A549 (cell line): Measurements from ENCODE around the gene SLC24A4. TPM values are rescaled to one million over a fixed set of nuclear protein-coding genes. Genes with fewer than 3 reads are reported as not detected.

ENCODE experiments used
- ATAC-seq, 2 experiments: fragments of 200-7000 bp in 1 of 2; fragments of >200 bp in 1 of 2; cut with Nextera tagmentation in 1 of 2; cut with Tn5 transposase in 1 of 2; 3 replicates each; pipeline versions ENCODE4 v1.8.0 to v1.9.1; 2018 to 2020; ENCODE audit warnings: mild to moderate bottlenecking in 1 of 2, moderate library complexity in 1 of 2
- CTCF ChIA-PET: fragments of 300-600 bp; sonication (Branson Sonifier 250); formaldehyde crosslinking; extraction: SDS; loops from one replicate; lab custom pipeline; 2021; ENCODE audit warnings: antibody characterized with exemption, inconsistent platforms; lab: Yijun Ruan, JAX
- POLR2A ChIA-PET: fragments of 350-600 bp; formaldehyde crosslinking; extraction: SDS; loops from one replicate; lab custom pipeline; 2021; ENCODE audit warnings: antibody characterized with exemption, inconsistent platforms; lab: Yijun Ruan, JAX
- DNase-seq, 2 experiments: peaks; one replicate each; pipeline versions ENCODE4 v3.0.0 to v3.0.0-alpha.2; 2011 to 2016; ENCODE audit warnings: low read depth in 1 of 2, low spot score in 1 of 2
- FAIRE-seq: peaks from 2 replicates; lab custom pipeline; 2011; peaks lifted over from hg19 to GRCh38; lab: Jason Lieb, UNC
- H3K27ac ChIP-seq, 2 experiments: fragments of >200 bp; sonication (Bioruptor Twin); formaldehyde crosslinking; 3 replicates each; pipeline ENCODE4 v1.5.1; 2016 to 2017
- H3K4me1 ChIP-seq: fragments of >200 bp; sonication (Bioruptor Twin); formaldehyde crosslinking; 3 replicates; pipeline ENCODE4 v1.6.1; 2016
- H3K4me2 ChIP-seq: fragments of >200 bp; sonication (Bioruptor Twin); formaldehyde crosslinking; 3 replicates; pipeline ENCODE4 v1.6.1; 2016
- H3K4me3 ChIP-seq: fragments of >200 bp; sonication (Bioruptor Twin); formaldehyde crosslinking; 3 replicates; pipeline ENCODE4 v1.5.1; 2016
- H3K9me3 ChIP-seq: fragments of >200 bp; sonication (Bioruptor Twin); formaldehyde crosslinking; 3 replicates; pipeline ENCODE4 v1.6.1; 2016
- ATOH8 ChIP-seq: fragments of 250-450 bp; sonication (Bioruptor Pico); IDR thresholded peaks from 2 replicates; pipeline ENCODE4 v1.5.0; 2020; ENCODE audit warnings: low read depth, mild to moderate bottlenecking, moderate library complexity
- CTCF ChIP-seq: fragments of >200 bp; sonication (Bioruptor Twin); formaldehyde crosslinking; IDR thresholded peaks from 3 replicates; pipeline ENCODE4 v1.5.1; 2016
- E2F6 ChIP-seq: IDR thresholded peaks from 2 replicates; pipeline ENCODE4 v1.6.1; 2012; ENCODE audit warnings: low read depth, borderline replicate concordance
- EHMT2 ChIP-seq: fragments of 200-600 bp; sonication (generic); IDR thresholded peaks from 2 replicates; pipeline ENCODE4 v1.6.1; 2016; ENCODE audit warnings: antibody characterized with exemption, low read depth, mild to moderate bottlenecking, moderate library complexity
- ESRRA ChIP-seq: fragments of 150-350 bp; IDR thresholded peaks from 2 replicates; pipeline ENCODE4 v1.6.1; 2014; ENCODE audit warnings: mild to moderate bottlenecking, low read length, borderline replicate concordance
- FOSB ChIP-seq: fragments of 250-450 bp; sonication (Bioruptor Pico); IDR thresholded peaks from 2 replicates; pipeline ENCODE4 v1.5.0; 2020; ENCODE audit warnings: mild to moderate bottlenecking, moderate library complexity
- HDAC2 ChIP-seq: fragments of 200-600 bp; sonication (generic); IDR thresholded peaks from 2 replicates; pipeline ENCODE4 v1.6.1; 2016
- HES2 ChIP-seq: fragments of >200 bp; sonication (Bioruptor Twin); formaldehyde crosslinking; IDR thresholded peaks from 2 replicates; pipeline ENCODE4 v1.6.1; 2016
- HOXB13 ChIP-seq: fragments of 250-450 bp; sonication (Bioruptor Pico); IDR thresholded peaks from 2 replicates; pipeline ENCODE4 v1.5.0; 2020; ENCODE audit warnings: low read depth, mild to moderate bottlenecking, moderate library complexity
- MYC ChIP-seq: IDR thresholded peaks from 2 replicates; pipeline ENCODE4 v1.6.1; 2012; ENCODE audit warnings: mild to moderate bottlenecking, inconsistent platforms, low read length, improper control_type of control experiment, borderline replicate concordance
- NFE2L2 ChIP-seq: fragments of 150-350 bp; conservative IDR thresholded peaks from 2 replicates; pipeline ENCODE4 v1.6.1; 2014; ENCODE audit warnings: low read length
- PHF8 ChIP-seq: fragments of 200-600 bp; sonication (generic); IDR thresholded peaks from 2 replicates; pipeline ENCODE4 v1.6.1; 2016; ENCODE audit warnings: low read depth, mild to moderate bottlenecking, antibody characterized with exemption, moderate library complexity, borderline replicate concordance
- POLR2A ChIP-seq: IDR thresholded peaks from 2 replicates; pipeline ENCODE4 v1.6.1; 2012; ENCODE audit warnings: mild to moderate bottlenecking, low read length
- RAD21 ChIP-seq, 2 experiments: fragments of >200 bp in 1 of 2; sonication (Bioruptor Twin) in 1 of 2; formaldehyde crosslinking in 1 of 2; IDR thresholded peaks in 1 of 2; conservative IDR thresholded peaks in 1 of 2; 2 replicates in 1 of 2; 3 replicates in 1 of 2; pipeline ENCODE4 v1.6.1; 2012 to 2018; ENCODE audit warnings: inconsistent platforms in 1 of 2
- RARB ChIP-seq: fragments of 250-450 bp; sonication (Bioruptor Pico); IDR thresholded peaks from 2 replicates; pipeline ENCODE4 v1.8.0; 2021; ENCODE audit warnings: mild to moderate bottlenecking, moderate library complexity
- RCOR1 ChIP-seq: fragments of 150-350 bp; IDR thresholded peaks from 2 replicates; pipeline ENCODE4 v1.6.1; 2014; ENCODE audit warnings: antibody characterized with exemption, low read length, low read depth
- SMC3 ChIP-seq: fragments of >200 bp; sonication (Bioruptor Twin); formaldehyde crosslinking; IDR thresholded peaks from 3 replicates; pipeline ENCODE4 v1.6.1; 2018; ENCODE audit warnings: inconsistent platforms
- TFCP2L1 ChIP-seq: fragments of 250-450 bp; sonication (Bioruptor Pico); IDR thresholded peaks from 2 replicates; pipeline ENCODE4 v1.5.0; 2021; ENCODE audit warnings: mild to moderate bottlenecking
- WGBS: methylation state at CpG from one replicate; pipeline ENCODE4 v1.1.6; 2017; ENCODE audit errors: missing lambda C conversion rate; 5-methylcytosine and 5-hydroxymethylcytosine counted together
- polyA plus RNA-seq, 4 experiments: library from polyadenylated mRNA; depleted of rRNA in 3 of 4; stranded (reverse); fragments of >200 nt; fragmentation: RNase III in 1 of 4; extraction: RNeasy Plus Mini Kit Qiagen cat#74134 plus additional on column Dnase treatment in 1 of 4; gene quantifications; 2 replicates in 3 of 4; 3 replicates in 1 of 4; pipeline ENCODE4 v1.2.3, GENCODE V29; 2011 to 2017
- TF ChIP-seq, protein P1 (sequence below): fragments of 450-650 bp; IDR thresholded peaks from 2 replicates; pipeline ENCODE4 v1.6.1; 2014; ENCODE audit warnings: antibody characterized with exemption

The SLC24A4 gene
- polyA plus RNA-seq, 2 of the 4 experiments (the other 2 are of a cell fraction): 0.05 to 0.19 TPM

- ChIA-PET POLR2A (no interaction called here), CTCF (interaction anchor here (0.5 to 3.0 kb wide), 5 partner anchors 12 to 325 kb away, joined by 3 to 15 read pairs (median 3); no protein-coding TSS in a partner anchor)
- no peaks in the 10 kb centered on the region for H3K9me3 ChIP-seq
- peak overlapping the region in 1 of 2 experiments; percentile 57; a peak in 4 of 6 replicates for H3K27ac ChIP-seq
- no peak for TF ChIP-seq FOSB (CRISPR knock-in tag)
- TF ChIP-seq, protein P1, sequence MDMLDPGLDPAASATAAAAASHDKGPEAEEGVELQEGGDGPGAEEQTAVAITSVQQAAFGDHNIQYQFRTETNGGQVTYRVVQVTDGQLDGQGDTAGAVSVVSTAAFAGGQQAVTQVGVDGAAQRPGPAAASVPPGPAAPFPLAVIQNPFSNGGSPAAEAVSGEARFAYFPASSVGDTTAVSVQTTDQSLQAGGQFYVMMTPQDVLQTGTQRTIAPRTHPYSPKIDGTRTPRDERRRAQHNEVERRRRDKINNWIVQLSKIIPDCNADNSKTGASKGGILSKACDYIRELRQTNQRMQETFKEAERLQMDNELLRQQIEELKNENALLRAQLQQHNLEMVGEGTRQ: no peak
- no peak for TF ChIP-seq TFCP2L1 (CRISPR knock-in tag)
- TF ChIP-seq ESRRA: no peak
- no peak for TF ChIP-seq MYC
- TF ChIP-seq HES2: no peak
- TF ChIP-seq HDAC2: no peak
- no peak for TF ChIP-seq EHMT2
- no peak for TF ChIP-seq E2F6
- TF ChIP-seq ATOH8 (CRISPR knock-in tag): no peak
- no peak for TF ChIP-seq RCOR1
- no peak for TF ChIP-seq SMC3
- TF ChIP-seq HOXB13 (CRISPR knock-in tag): no peak
- H3K4me1 ChIP-seq: no peaks in the 10 kb centered on the region
- no peak for ATAC-seq
- no peak for DNase-seq
- 87% methylated on average over 6 of the region's 6 CpGs for WGBS
- H3K4me2 ChIP-seq: no peak overlapping the region
- no peak for FAIRE-seq
- H3K4me3 ChIP-seq: no peak overlapping the region
Measured at GRCh38 chr14:92460541-92460915, 137.6 kb downstream of the SLC24A4 start.

GRCh38 chr14:92460916-92461579, 138.1 kb downstream of the SLC24A4 start:
- Histone ChIP-seq H3K4me3 (no peak overlapping the region), H3K4me1 (no peaks in the 10 kb centered on the region), H3K27ac (peak overlapping the region in 1 of 2 experiments; percentile 57; a peak in 4 of 6 replicates), H3K9me3 (no peaks in the 10 kb centered on the region), H3K4me2 (no peak overlapping the region)
- FAIRE-seq (no peak), ATAC-seq (no peak), DNase-seq (no peak)
- WGBS: 81% methylated on average over 18 of the region's 19 CpGs
- TF ChIP-seq RARB (CRISPR knock-in tag): no peak
- TF ChIP-seq NFE2L2: no peak
- TF ChIP-seq PHF8: no peak
- no peak for TF ChIP-seq RAD21 (conservative IDR thresholded peaks at IDR 0.05 in 1 of 2, IDR thresholded peaks at IDR 0.05 in 1 of 2)
- no peak for TF ChIP-seq CTCF
- TF ChIP-seq POLR2A: no peak
- ChIA-PET POLR2A (no interaction called here), CTCF (interaction anchor here (0.5 to 3.0 kb wide), 8 partner anchors 11 to 326 kb away, joined by 3 to 15 read pairs (median 4); no protein-coding TSS in a partner anchor)
